Stimulated activated CD4-positive, alpha-beta T cell treated with anti-CD3 and anti-CD28 coated beads, Interleukin-12 subunit alpha, Interleukin-12 subunit beta, amount 100 ng/mL, for 24 hours (primary cell): ENCODE results near the gene WDR86.

Source experiments
- DNase-seq, 2 experiments: peaks; one replicate each; pipeline ENCODE4 v3.0.0-alpha.2; 2020; ENCODE audit warnings: low read depth in 2 of 2

Gene WDR86

GRCh38 chr7:151406886-151407583, 2.8 kb downstream of the WDR86 start:
- DNase-seq: no peak

DNA sequence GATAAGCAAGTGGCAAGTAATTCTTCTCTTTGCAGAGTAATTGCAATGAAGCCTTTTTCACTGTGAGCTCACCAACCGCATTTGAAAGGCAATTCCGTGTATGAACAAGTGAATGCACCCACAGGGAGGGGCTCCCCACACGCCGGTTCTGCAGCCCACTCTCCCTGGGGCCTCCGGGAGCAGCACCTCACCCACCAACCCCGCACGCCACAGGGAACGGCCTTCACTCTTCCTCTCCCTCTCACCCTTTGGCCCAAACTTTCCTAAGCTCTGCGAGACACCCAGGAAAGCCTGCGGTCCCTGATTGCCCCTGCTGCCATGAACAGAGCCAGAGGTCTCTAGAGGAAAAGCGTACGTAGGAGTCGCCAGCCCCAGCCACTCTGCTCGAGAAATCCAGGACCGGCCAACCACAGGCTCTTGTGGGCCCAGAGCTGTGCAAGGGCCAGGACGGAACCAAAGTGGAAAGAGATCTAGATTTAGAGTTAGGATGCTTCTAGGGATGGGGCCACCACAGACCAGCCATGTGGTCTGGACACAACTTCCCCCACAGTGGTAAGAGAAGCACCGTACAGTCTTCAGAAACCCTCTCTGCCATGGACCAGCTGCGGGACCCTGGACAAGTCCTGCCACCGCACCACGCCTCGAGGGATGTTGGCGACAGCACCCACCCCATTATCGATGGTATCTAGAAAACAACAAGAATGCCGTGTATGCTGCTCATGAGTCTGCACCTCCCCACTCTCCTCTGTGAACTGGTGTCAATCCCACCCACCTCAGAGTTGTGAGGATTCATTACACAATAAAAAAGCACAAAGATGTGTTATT, 3.6 kb downstream of the WDR86 start:
- DNase-seq: no peak

- DNase-seq: no peak
Observed at GRCh38 chr7:151405588-151405987, 4.2 kb downstream of the WDR86 start.

DNA sequence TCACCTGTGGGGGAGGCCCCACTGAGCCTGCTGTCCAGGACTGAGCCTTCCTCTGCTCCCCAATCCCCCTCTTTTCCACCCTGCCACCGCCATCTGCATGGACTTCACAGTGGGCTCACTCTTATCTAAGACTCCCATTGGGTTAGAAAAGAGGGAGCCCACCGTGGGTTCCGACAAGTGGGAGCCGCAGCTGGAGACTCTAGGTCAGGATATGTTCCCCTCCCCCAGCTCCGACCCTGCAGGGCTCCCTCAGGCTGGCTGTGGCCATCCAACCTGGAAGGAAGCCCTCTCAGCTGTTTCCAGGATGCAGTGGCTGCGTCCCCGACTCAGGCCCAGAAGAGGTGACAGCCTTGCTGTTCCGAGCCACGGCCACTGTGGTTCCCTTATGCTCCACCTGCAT, 4.8 kb downstream of the WDR86 start:
- no peak for DNase-seq

DNA sequence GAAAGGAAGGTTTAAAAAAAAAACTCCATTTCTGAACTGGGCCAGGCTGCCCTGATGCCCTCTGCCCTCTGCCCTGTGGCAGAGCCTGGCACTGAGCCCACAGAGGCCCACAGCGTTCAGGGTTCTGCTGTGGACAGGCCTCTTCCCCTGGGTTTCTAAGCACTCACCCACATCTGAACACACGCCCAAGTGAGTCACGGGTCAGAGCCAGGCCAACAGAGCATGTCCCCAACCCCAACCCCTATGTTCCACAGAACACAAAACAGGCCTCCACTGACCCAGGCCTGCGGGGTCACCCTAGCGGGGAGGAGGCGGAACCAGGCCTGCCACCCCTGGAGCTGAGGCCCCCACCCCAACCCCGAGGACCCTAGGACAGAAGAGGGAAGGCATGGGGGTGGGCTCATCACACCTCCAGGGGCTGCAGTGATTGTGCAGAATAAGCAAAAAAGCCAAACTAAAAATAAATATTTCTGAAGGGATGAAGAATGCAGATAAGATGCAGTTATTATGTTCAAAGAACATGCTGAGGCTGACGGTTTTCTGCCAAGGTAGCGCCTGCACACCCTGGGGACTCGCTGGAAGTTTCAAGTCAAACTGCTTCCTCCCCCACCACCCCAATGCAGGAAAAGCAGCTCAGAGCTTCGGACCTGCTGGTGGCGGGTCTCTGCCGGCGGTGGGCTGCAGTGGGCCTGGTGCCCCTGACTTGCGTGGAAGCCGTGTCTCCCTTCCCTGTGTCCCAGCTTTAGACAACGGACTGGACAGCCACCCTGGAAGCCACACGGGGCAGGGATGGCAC, 5.4 kb downstream of the WDR86 start:
- no peak for DNase-seq

DNA sequence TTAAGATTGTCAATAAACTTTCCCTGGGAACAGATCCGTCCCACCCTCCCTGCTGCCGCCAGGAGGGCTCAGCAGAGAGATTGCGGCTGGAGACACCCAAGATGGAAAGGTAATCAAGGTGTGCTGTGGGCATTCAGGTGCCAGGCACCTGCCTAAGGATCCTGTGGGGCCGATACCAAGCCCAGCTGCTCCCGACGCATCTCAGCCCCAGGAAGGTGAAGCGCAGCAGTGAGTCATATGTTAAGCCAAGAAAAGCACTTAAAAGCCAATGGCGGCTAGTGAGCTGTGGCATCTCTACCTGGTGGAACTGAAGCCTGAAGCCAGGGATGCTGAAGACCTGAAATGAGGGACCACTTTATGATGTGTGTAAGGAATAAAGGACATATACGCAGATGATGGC, 6.1 kb downstream of the WDR86 start:
- no peak for DNase-seq

DNA sequence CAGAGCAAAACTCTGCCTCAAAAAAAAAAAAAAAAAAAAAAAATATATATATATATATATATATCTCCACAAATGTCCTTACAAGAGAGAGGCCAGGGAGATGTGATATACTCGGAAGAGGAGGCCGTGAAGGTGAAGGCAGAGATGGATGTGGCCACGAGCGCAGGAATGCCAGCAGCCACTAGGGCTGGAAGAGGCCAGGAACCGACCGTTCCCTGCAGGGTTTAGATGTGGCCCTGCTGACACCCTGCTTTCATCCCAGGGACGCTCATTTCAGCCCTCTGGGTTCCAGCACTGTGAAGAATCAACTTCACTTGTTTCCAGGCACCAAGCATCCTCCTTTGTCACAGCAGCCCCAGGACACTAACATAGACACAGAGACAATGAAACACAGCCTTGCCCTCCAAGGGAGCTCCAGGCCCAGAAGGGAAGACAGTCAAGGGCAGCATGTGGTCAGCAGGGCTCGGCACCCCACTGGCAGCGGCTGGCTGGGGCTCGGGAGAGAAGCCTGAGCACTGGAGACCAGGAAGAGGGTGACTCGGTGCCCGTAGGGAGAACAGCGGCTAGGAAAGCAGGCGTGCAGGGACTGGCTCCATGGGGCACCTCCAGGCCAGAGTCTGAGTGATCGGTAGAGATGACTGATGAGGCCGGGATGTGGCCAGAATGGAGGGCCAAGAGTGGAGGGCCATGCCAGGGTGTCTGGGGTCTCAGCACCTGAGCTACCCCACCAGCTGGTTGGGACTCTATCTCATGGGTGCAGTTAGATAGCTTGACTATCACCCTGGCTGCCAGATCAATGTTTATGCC, 7.6 kb downstream of the WDR86 start:
- DNase-seq: no peak

DNA sequence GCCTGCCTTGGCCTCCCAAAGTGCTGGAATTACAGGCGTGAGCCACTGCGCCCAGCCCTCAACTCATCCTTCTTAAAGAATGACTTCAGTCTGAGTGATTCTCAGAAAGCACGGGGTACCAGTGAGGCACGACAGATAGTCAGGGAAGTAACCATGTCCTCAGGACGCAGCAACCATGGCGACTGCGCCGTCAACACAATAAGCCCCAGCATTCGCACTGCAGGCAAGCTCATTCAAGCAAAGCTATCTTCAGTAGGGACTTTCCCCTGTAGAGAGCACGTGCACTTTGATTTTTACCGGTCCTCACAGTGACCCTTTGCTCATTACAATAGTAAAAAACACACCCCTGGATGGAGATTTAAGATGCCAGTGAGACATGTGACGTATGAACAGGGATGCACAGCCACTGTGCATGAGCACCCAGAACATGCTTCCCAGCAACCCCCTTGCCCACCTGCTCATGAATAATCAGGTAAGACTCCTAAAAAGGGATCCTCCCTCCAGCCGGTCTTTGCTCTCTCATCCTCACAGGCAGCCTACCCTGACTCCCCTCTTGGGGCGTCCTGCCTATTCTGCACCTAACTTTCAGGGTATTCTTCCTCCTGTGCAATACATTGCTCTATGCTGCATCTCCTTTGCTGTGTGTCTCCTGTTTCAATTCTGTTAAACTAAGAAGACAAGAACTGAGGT, 9.1 kb downstream of the WDR86 start:
- DNase-seq: no peak

DNA sequence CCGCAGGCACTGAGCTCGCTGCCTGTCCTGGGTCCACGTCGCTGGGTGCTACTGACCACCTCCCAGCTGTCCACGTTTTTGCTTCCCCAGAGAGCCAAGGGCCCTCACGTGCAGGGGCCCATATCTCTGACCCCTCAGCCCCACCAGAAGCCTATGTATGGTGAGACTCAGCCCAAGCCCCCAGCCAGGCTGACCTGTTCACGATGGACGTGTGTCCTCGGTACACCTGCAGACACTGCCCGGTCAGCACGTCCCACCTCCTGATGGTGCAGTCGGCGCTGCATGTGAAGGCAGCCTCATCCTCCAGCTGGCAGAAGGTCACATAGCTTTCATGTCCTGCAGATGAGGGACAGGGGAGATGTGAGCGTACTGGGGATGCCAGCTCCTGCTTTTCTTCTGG, 9.9 kb downstream of the WDR86 start:
- no peak for DNase-seq

DNA sequence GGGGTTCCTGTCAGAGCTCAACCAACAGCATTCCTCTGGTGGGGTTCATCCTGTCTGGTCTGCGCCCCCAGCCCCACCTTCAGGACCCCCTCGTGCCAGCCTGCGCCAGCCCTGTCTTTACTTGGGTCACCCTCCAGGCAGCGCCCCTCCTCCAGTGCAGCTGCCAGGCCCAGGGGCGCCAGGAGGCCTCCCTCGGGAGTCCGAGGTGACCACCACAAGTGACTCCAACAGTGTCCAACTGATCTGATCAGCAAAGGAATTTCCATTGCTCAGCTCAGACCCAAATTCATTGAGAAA, 10.6 kb downstream of the WDR86 start:
- DNase-seq: no peak

GRCh38 chr7:151398446-151399304, 11.2 kb downstream of the WDR86 start:
- no peak for DNase-seq

DNA sequence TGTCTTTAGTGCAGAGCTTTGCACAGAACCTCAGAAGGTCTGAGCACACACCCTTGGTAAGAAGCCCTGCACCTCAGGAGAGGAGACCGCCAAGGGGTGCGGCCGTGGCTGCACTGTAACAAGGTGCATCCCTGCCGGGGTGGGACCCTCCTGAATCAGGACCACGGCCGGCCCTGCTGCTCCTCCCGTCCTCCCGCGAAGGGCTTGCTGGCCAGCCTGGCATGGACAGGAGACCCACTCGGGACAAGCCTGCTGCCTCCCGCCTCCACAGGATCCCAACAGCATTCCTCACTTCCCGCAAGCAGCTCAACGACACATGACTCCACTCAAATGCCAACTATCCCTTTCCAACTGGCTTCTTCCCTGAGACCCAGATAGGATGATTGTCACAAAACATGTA, 12.8 kb downstream of the WDR86 start:
- no peak for DNase-seq

GRCh38 chr7:151396328-151396970, 13.4 kb downstream of the WDR86 start:
- no peak for DNase-seq

DNA sequence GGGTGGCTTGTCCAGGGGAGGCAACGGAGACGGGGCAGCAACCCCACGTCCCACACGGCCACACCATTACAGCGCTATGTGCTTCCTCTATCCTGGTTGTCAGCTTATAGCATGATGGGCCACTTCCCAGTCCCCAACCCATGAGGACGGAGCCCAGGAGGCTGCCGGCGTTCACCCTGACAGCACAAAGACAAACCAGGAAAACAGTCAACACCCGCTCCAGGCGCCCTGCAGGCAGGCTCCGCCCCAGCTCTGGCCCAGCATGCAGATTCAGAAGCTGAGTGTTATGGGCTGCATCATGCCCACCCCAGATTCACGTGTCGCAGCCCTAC, 14.8 kb downstream of the WDR86 start:
- DNase-seq: no peak

DNA sequence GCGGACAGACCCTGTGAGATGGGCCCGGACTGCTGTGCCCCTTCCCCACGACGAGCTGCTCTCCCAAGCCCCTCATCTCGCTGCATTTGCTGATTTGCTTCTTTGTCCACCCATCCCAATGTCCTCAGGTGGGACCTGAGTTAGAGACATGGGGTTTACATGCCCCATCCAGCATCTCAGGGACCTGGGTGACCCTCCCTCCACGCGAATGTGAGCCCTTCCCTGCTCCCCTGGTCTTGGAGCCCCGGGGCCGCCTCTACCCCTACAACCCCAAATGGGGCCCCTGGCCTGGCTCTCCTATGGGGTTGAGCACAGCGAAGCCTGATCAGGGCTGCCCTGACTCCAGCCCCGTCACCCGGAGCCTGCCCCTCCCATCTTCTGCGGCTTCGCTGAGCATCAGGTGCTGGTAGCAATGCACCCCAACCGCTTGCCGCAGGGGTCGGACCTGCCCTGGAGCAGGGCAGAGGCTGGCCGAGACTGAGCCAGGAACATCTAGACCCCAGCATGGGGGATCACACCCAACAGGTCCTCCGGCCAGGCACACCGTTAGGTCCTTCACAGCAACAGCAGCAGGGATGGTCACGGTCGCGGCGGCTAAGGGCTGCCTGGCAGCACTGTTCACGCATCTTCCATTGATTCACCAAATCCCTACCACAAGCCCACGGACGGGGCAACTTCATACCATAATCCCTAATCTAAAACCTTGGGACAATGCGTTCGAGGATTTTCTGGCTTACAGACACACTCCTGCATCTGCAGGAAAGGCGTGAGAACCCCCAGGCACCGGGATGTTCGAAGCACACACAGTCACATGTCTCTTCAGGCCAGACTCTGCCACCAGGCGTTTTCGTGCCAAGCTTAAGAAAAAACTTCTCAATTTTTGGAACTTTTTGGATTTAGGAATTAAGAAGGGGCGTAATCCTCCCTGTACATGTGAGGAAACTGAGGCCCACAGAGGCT, 15.5 kb downstream of the WDR86 start:
- no peak for DNase-seq

DNA sequence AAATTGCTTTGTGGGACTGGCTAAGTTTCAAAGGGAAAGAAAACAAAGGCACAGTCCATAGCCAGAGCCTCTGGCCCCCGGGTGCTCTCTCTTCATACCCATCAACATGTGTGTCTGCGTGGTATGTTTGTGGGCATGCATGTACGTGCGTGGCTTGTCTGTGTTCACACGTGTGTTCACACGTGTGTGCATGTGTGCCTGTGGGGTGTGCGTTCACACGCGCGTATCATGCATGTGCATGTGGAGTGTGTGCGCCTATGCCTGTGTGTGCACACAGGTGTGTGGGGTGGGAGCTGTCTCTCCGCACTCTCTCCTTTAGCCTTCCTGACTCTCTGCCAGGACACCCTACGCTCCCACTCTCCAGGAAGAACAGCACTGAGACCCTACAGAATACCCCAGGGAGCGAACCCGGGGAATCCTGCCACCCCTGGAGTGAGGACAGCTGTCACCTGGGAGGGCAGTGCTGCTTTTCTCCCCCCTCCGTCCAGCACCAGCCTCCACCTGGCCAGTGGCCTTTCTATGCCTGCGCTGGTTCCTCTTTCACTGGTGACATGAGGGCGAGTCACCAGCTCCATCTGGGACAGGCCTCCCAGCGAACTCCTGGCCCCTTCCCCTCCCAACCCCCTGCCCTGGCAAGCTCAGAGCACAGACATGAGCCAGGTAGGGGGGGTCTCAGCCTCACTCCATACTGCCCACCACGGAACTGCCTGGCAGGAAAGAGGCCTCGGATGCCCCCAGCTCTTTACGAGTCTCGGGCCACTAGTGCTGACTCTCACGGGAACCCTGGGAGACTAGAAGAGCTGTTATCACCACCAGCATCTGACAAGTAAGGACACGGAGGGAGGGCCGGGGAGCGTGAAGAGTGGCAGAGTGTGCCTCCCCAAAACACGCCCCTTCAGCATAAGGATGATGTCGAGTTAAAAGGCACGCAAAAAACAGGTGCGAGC, 16.5 kb downstream of the WDR86 start:
- no peak for DNase-seq

DNA sequence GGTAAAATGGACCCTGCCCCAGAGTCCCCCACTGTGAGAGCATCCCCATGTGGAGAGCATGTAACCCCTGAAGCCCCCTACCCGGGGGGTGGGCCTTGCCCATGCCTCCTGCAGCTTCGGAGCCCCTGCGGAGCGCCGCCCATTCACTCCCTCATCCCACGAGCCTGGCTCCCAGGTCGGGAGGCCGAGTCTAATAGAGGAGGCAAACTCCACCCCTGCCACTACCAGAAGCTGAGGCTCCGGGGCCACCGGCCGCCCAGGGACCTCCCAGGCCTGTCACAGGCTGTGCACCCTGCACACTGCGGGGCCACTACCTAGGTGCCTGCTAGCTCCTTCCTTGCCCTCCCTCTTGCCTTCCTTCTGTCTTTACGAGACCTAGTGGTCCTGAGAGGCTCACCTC, 17.4 kb downstream of the WDR86 start:
- no peak for DNase-seq

DNA sequence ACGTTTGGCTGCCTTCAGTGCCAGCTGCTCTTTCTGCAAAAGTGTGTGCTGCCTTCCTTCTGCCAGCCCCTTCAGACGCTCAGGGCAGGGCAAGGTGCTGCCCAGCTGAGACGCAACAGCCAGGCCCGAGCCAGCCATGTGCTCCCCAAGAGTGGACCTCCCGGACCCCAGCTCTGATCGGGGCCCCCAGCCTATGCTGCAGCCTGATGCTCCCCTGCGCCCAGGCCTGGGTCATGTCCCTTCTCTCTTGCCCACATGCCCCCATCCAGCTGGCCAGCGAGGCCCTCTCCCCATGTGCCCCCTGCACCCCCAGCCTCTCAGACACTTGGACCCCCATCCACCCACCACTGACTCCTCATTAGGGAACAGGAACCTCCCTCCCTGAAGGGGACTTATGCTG, 17.8 kb downstream of the WDR86 start:
- DNase-seq: no peak
